Kidney (tissue), 14 donors: ENCODE measurements around the gene CHN2. TPM values are rescaled to one million over a fixed set of nuclear protein-coding genes. Genes with fewer than 3 reads are reported as not detected.

Source experiments
- DNase-seq, 5 donors: peaks; one replicate each; pipeline ENCODE4 v3.0.0-alpha.2; 2013 to 2020
- FAIRE-seq: peaks from 2 replicates; lab custom pipeline; 2012; peaks lifted over from hg19 to GRCh38; lab: Jason Lieb, UNC
- H3K27ac ChIP-seq, 2 donors: one replicate each; pipeline ENCODE4 v1.7.0; 2013; ENCODE audit warnings: low read depth in 2 of 2, low read length in 2 of 2, inconsistent platforms in 1 of 2
- H3K27me3 ChIP-seq: one replicate; pipeline ENCODE4 v1.7.1; 2013; ENCODE audit warnings: low read length, inconsistent platforms; ENCODE audit not compliant: control insufficient read depth, insufficient read depth
- H3K36me3 ChIP-seq, 3 donors: one replicate each; pipeline versions ENCODE4 v1.7.0 to v1.7.1; 2013; ENCODE audit warnings: low read length in 3 of 3, control low read depth in 1 of 3, inconsistent platforms in 1 of 3; ENCODE audit not compliant: insufficient read depth in 3 of 3, control insufficient read depth in 2 of 3
- H3K4me1 ChIP-seq, 3 donors: one replicate each; pipeline versions ENCODE4 v1.7.0 to v1.7.1; 2013; ENCODE audit warnings: low read length in 3 of 3, inconsistent platforms in 1 of 3, low read depth in 1 of 3; ENCODE audit not compliant: control insufficient read depth in 2 of 3, insufficient read depth in 2 of 3
- H3K4me3 ChIP-seq, 3 donors: one replicate each; pipeline versions ENCODE4 v1.7.0 to v1.8.1; 2013; ENCODE audit warnings: low read length in 3 of 3, control low read depth in 1 of 3, inconsistent platforms in 1 of 3
- H3K9ac ChIP-seq, 3 donors: one replicate each; pipeline versions ENCODE4 v1.7.0 to v1.7.1; 2013; ENCODE audit warnings: low read length in 3 of 3, control low read depth in 1 of 3, inconsistent platforms in 1 of 3
- H3K9me3 ChIP-seq, 3 donors: one replicate each; pipeline versions ENCODE4 v1.7.0 to v1.7.1; 2013; ENCODE audit warnings: low read length in 3 of 3, control low read depth in 1 of 3, inconsistent platforms in 1 of 3; ENCODE audit not compliant: control insufficient read depth in 2 of 3, insufficient read depth in 1 of 3
- CTCF ChIP-seq: IDR thresholded peaks from 3 replicates; pipeline ENCODE4 v1.5.1; 2012; ENCODE audit warnings: mild to moderate bottlenecking, moderate library complexity, borderline replicate concordance; ENCODE audit not compliant: insufficient read depth; ENCODE audit errors: extremely low read depth
- intact Hi-C: fragments of 100-400 bp; cut with DNase I; formaldehyde crosslinking; loops from one replicate; pipeline ENCODE4 v1.11.1; 2022
- polyA plus RNA-seq: library from polyadenylated mRNA; stranded (reverse); fragments of 350-450 nt; fragmentation: Illumina TruSeq; extraction: RNeasy Lipid Tissue Mini Kit (QIAGEN cat#74804); gene quantifications from one replicate; pipeline ENCODE4 v1.2.3, GENCODE V29; 2014; ENCODE audit warnings: low read depth, low replicate concordance; ENCODE audit not compliant: insufficient read depth
- total RNA-seq: library from RNA; stranded (reverse); fragmentation: NEBNext Ultra II Directional; extraction: Animal tissue kit (Norgen Biotek cat#: 25700); gene quantifications from one replicate; pipeline ENCODE4 v1.2.1, GENCODE V29; 2021
- donor health status: control.
- donor health status: control.
- donor health status: control.
- donor health status: control.
- donor health status: control.
- donor health status: DM: yes; HTN: yes; CAD: no.
- donor health status: Normal renal cell carcinoma (clear cell type).

The CHN2 gene
- total and polyA plus RNA-seq, 2 donors from 2014 or later: 7.4 to 22.5 TPM

GRCh38 chr7:29370531-29371314 lies 176.1 kb downstream of the CHN2 start:
- TF ChIP-seq CTCF: no peak
- intact Hi-C loops: no loop called here
- Histone ChIP-seq H3K4me1 (peaks cover 0 to 3% (median 3%) of the 10 kb centered on the region in 3 donors), H3K27ac (no peak overlapping the region), H3K36me3 (no peaks in the 10 kb centered on the region), H3K9ac (no peak overlapping the region), H3K4me3 (no peak overlapping the region), H3K9me3 (no peaks in the 10 kb centered on the region), H3K27me3 (no peaks in the 10 kb centered on the region)
- FAIRE-seq (no peak), DNase-seq (no peak)

- no peak for TF ChIP-seq CTCF
- Histone ChIP-seq H3K27me3 (no peaks in the 10 kb centered on the region), H3K9me3 (no peaks in the 10 kb centered on the region), H3K9ac (no peak overlapping the region), H3K4me1 (peaks cover 0 to 11% (median 10%) of the 10 kb centered on the region in 3 donors), H3K4me3 (no peak overlapping the region), H3K27ac (no peak overlapping the region), H3K36me3 (no peaks in the 10 kb centered on the region)
- DNase-seq (no peak), FAIRE-seq (no peak)
- intact Hi-C loops: no loop called here
Observed at GRCh38 chr7:29371472-29371871, 176.9 kb downstream of the CHN2 start.

GRCh38 chr7:29372351-29373090 lies 177.9 kb downstream of the CHN2 start:
- FAIRE-seq (no peak), DNase-seq (no peak)
- no peaks in the 10 kb centered on the region for H3K27me3 ChIP-seq
- no peak for TF ChIP-seq CTCF
- no peaks in the 10 kb centered on the region for H3K9me3 ChIP-seq
- H3K4me1 ChIP-seq: peaks cover 0 to 14% (median 11%) of the 10 kb centered on the region in 3 donors
- intact Hi-C loops: no loop called here
- no peak overlapping the region for H3K27ac ChIP-seq
- no peak overlapping the region for H3K4me3 ChIP-seq
- H3K9ac ChIP-seq: no peak overlapping the region
- no peaks in the 10 kb centered on the region for H3K36me3 ChIP-seq
